ENCODE data around the gene PIGU.

DNA sequence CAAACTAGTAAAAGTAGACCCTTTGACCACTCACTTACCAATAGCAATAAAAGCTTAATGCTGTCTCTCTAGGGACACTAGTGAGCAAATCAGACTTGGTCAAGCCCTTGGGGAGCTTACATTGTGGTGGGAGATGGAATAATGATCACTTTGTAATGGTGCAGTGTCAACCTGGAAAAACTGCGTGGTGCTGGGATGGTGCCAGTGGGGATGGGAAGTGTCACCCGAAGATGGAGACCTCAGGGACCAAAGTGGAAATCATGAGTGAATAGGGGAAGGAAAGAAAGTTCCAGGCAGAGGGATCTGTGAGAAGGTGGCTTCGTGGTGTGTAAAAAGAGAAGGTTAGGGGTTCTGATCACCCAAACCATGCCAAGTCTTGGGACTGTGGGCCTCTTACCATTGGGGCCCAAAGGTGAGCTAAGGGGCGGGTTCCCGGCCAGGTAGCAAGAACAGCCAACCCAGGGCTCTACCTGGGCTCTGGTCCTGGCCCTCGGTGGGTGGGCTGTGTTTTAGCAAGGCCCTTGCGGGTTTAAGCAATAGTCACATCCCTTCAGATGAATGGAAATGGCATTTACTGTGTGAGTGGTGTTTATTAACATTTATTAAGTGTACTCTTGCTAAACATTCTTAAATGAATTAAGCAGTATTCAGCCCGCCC lies 145.2 kb downstream of the PIGU start:
- TF ChIP-seq EP300 (IDR thresholded peaks at IDR 0.05) (no peak), POLR2A (IDR thresholded peaks at IDR 0.05) (no peak), CTCF (IDR thresholded peaks at IDR 0.05) (no peak), POLR2AphosphoS5 (IDR thresholded peaks at IDR 0.05) (no peak)
